Stimulated activated CD4-positive, alpha-beta T cell treated with anti-CD3 and anti-CD28 coated beads, Interleukin-12 subunit alpha, Interleukin-12 subunit beta, amount 100 ng/mL, for 48 hours (primary cell): ENCODE data around the gene GAPDHS.

Experiments
- DNase-seq, 3 donors: peaks; one replicate each; pipeline ENCODE4 v3.0.0-alpha.2; 2020; ENCODE audit warnings: low read depth in 2 of 3, low spot score in 1 of 3

The GAPDHS gene

GRCh38 chr19:35509861-35510625 is 23.2 kb upstream of the GAPDHS start:
- DNase-seq, result peak; percentile 38 to 76 (median 71)

GRCh38 chr19:35510626-35510964 is 22.7 kb upstream of the GAPDHS start:
- no peak for DNase-seq

GRCh38 chr19:35511337-35511736 is 21.9 kb upstream of the GAPDHS start:
- DNase-seq, result no peak

GRCh38 chr19:35512831-35513627 is 20.2 kb upstream of the GAPDHS start:
- no peak for DNase-seq

- no peak for DNase-seq
These were observed 19.5 kb upstream of the GAPDHS start, which contains the start of gene DMKN for GRCh38 chr19:35513628-35514281. Gene DMKN (minus strand): TSS chr19:35513649. CDS start chr19:35513475, 174 bp downstream.

- no peak for DNase-seq
These were observed 18.9 kb upstream of the GAPDHS start for GRCh38 chr19:35514282-35514809.

- DNase-seq, result no peak
These were observed 16.9 kb upstream of the GAPDHS start for GRCh38 chr19:35516310-35516709.

GRCh38 chr19:35517342-35517741 is 15.9 kb upstream of the GAPDHS start:
- no peak for DNase-seq

- DNase-seq, result no peak
These were observed 14.9 kb upstream of the GAPDHS start for GRCh38 chr19:35518313-35518712.

GRCh38 chr19:35519291-35519690 is 14.0 kb upstream of the GAPDHS start:
- DNase-seq, result no peak

- DNase-seq, result no peak
These were observed 12.0 kb upstream of the GAPDHS start for GRCh38 chr19:35521124-35521743.

GRCh38 chr19:35522745-35523327 is 10.4 kb upstream of the GAPDHS start:
- no peak for DNase-seq

GRCh38 chr19:35524181-35524837 is 8.9 kb upstream of the GAPDHS start:
- no peak for DNase-seq

GRCh38 chr19:35525873-35526272 is 7.4 kb upstream of the GAPDHS start:
- DNase-seq, result no peak

- DNase-seq, result no peak
These were observed 4.8 kb upstream of the GAPDHS start, which contains the start of gene SBSN for GRCh38 chr19:35528218-35529038. Gene SBSN (minus strand): TSS chr19:35528311. CDS start chr19:35528281, 30 bp downstream.

- no peak for DNase-seq
These were observed 3.7 kb upstream of the GAPDHS start for GRCh38 chr19:35529241-35530218.

GRCh38 chr19:35531291-35531690 is 2.0 kb upstream of the GAPDHS start:
- DNase-seq, result no peak

- DNase-seq, result no peak
These were observed 651 bp downstream of the GAPDHS start for GRCh38 chr19:35533822-35534392.
